ENCODE measurements around the gene CCDC195.

DNA sequence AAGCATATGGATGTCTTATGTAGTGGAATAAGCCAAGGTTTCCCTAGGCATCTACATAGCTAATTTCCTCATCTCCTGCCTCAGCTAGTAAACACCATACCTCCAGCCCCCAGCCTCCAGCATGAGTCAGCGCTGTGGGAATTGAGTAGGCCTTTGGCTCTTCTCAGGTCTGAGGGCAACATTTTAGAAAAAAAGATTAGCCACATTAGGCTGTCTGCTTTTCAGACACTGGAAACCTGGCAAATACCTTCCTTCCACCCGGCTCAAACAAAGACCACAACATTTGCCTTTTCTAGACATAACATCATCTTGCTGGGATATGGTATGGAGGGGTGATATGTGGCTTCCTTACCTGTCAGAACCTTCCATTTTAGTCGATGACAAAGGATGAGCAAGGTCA lies 6.1 kb upstream of the CCDC195 start:
- TF ChIP-seq, protein P1, sequence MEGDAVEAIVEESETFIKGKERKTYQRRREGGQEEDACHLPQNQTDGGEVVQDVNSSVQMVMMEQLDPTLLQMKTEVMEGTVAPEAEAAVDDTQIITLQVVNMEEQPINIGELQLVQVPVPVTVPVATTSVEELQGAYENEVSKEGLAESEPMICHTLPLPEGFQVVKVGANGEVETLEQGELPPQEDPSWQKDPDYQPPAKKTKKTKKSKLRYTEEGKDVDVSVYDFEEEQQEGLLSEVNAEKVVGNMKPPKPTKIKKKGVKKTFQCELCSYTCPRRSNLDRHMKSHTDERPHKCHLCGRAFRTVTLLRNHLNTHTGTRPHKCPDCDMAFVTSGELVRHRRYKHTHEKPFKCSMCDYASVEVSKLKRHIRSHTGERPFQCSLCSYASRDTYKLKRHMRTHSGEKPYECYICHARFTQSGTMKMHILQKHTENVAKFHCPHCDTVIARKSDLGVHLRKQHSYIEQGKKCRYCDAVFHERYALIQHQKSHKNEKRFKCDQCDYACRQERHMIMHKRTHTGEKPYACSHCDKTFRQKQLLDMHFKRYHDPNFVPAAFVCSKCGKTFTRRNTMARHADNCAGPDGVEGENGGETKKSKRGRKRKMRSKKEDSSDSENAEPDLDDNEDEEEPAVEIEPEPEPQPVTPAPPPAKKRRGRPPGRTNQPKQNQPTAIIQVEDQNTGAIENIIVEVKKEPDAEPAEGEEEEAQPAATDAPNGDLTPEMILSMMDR (conservative IDR thresholded peaks at IDR 0.05; ENCODE audit: low read depth, low read length), result no peak
- no peak for TF ChIP-seq EZH2phosphoT487 (IDR thresholded peaks at IDR 0.05; ENCODE audit: borderline replicate concordance, low read length)

Data from PC-3 (cell line).